Glutamatergic neuron (in vitro differentiated cells): Measurements from ENCODE around the gene BCOR. TPM values are rescaled to one million over a fixed set of nuclear protein-coding genes. Genes with fewer than 3 reads are reported as not detected.

Source experiments
- DNase-seq: peaks from one replicate; pipeline ENCODE4 v3.0.0; 2022
- H3K27ac Mint-ChIP-seq: one replicate; pipeline ENCODE4 v1.8.0; 2020; ENCODE audit warnings: mild to moderate bottlenecking, mixed read lengths, inconsistent platforms; ENCODE audit not compliant: unreplicated experiment
- H3K27me3 Mint-ChIP-seq: one replicate; pipeline ENCODE4 v1.8.0; 2020; ENCODE audit warnings: mild to moderate bottlenecking, moderate library complexity, mixed read lengths, inconsistent platforms; ENCODE audit not compliant: unreplicated experiment
- H3K36me3 Mint-ChIP-seq: one replicate; pipeline ENCODE4 v1.8.0; 2020; ENCODE audit warnings: mild to moderate bottlenecking, mixed read lengths, inconsistent platforms; ENCODE audit not compliant: unreplicated experiment
- H3K4me1 Mint-ChIP-seq: one replicate; pipeline ENCODE4 v1.8.0; 2020; ENCODE audit warnings: mild to moderate bottlenecking, low read depth, mixed read lengths, inconsistent platforms; ENCODE audit not compliant: unreplicated experiment
- H3K4me3 Mint-ChIP-seq: one replicate; pipeline ENCODE4 v1.8.0; 2020; ENCODE audit warnings: mild to moderate bottlenecking, mixed read lengths, inconsistent platforms; ENCODE audit not compliant: unreplicated experiment
- H3K9me3 Mint-ChIP-seq: one replicate; pipeline ENCODE4 v1.8.0; 2020; ENCODE audit warnings: mild to moderate bottlenecking, moderate library complexity, mixed read lengths, inconsistent platforms; ENCODE audit not compliant: unreplicated experiment
- total RNA-seq: library from RNA; stranded (reverse); fragmentation: NEBNext Ultra II Directional; extraction: Animal tissue kit (Norgen Biotek cat#: 25700); gene quantifications from one replicate; pipeline ENCODE4 v1.2.1, GENCODE V29; 2021; ENCODE audit not compliant: unreplicated experiment
- TF ChIP-seq, protein P1 (sequence below): fragments of 200-600 bp; sonication (generic); IDR thresholded peaks from one replicate; pipeline ENCODE4 v1.5.0; 2021; ENCODE audit not compliant: partially characterized antibody, unreplicated experiment

The BCOR gene
- total RNA-seq, 1 donor from 2014 or later, result 59.0 TPM

GRCh38 chrX:40030205-40030604 lies 67.6 kb downstream of the BCOR start:
- Mint-ChIP-seq H3K27me3 (peaks cover 2% of the 10 kb centered on the region), H3K4me3 (no peak overlapping the region), H3K27ac (no peak overlapping the region), H3K36me3 (no peaks in the 10 kb centered on the region), H3K9me3 (no peaks in the 10 kb centered on the region), H3K4me1 (no peaks in the 10 kb centered on the region)
- TF ChIP-seq, protein P1, sequence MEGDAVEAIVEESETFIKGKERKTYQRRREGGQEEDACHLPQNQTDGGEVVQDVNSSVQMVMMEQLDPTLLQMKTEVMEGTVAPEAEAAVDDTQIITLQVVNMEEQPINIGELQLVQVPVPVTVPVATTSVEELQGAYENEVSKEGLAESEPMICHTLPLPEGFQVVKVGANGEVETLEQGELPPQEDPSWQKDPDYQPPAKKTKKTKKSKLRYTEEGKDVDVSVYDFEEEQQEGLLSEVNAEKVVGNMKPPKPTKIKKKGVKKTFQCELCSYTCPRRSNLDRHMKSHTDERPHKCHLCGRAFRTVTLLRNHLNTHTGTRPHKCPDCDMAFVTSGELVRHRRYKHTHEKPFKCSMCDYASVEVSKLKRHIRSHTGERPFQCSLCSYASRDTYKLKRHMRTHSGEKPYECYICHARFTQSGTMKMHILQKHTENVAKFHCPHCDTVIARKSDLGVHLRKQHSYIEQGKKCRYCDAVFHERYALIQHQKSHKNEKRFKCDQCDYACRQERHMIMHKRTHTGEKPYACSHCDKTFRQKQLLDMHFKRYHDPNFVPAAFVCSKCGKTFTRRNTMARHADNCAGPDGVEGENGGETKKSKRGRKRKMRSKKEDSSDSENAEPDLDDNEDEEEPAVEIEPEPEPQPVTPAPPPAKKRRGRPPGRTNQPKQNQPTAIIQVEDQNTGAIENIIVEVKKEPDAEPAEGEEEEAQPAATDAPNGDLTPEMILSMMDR, result no peak
- DNase-seq, result no peak

DNA sequence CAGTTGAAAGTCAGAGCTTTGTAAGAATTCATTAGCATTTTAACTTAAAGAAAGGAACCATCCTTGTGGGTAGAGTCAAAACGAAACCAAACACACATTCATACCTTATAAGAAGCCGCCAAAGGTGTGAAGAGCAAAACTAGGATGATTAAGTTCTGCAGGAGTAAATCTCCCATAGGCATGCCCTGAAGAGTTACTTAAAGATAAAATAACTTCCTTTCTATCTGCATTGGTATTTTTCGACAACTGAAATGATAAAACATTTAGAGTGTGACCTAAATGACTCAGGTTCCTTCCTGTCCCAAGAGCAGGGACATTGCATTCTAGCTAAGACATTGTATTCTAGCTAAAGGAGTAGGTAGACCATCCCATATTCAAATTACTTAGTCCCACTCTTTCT lies 75.3 kb downstream of the BCOR start:
- peaks cover 1% of the 10 kb centered on the region for H3K27me3 Mint-ChIP-seq
- no peak overlapping the region for H3K27ac Mint-ChIP-seq
- peaks cover 2% of the 10 kb centered on the region for H3K9me3 Mint-ChIP-seq
- H3K4me1 Mint-ChIP-seq, result no peaks in the 10 kb centered on the region
- TF ChIP-seq, protein P1, result no peak
- no peak for DNase-seq
- H3K4me3 Mint-ChIP-seq, result no peak overlapping the region
- no peaks in the 10 kb centered on the region for H3K36me3 Mint-ChIP-seq

DNA sequence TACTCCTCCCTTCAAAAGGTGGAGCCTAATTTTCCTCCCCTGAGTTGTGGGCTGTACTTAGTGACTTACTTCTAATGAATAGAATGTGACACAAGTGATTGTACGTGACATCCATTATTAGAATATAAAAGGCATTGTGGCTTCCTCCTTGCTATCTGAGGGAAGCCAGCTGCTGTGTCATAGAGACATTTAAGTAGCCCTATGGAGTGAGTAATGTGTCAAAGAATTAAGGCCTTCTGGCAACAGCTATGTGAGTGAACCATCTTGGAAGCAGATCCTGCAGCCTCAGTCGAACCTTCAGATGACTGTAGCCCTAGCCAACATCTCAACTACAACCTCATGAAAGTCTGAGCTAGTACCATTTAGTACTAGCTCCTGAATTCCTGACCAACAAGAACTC lies 76.1 kb downstream of the BCOR start:
- no peak overlapping the region for H3K27ac Mint-ChIP-seq
- H3K36me3 Mint-ChIP-seq, result no peaks in the 10 kb centered on the region
- no peak for DNase-seq
- H3K27me3 Mint-ChIP-seq, result peaks cover 1% of the 10 kb centered on the region
- no peak overlapping the region for H3K4me3 Mint-ChIP-seq
- peaks cover 2% of the 10 kb centered on the region for H3K9me3 Mint-ChIP-seq
- TF ChIP-seq, protein P1, result no peak
- H3K4me1 Mint-ChIP-seq, result no peaks in the 10 kb centered on the region

- Mint-ChIP-seq H3K4me1 (no peaks in the 10 kb centered on the region), H3K9me3 (peaks cover 4% of the 10 kb centered on the region), H3K27ac (no peak overlapping the region), H3K27me3 (peaks cover 1% of the 10 kb centered on the region), H3K36me3 (no peaks in the 10 kb centered on the region), H3K4me3 (no peak overlapping the region)
- TF ChIP-seq, protein P1, result no peak
- DNase-seq, result no peak
Measured at GRCh38 chrX:40019541-40019940, 78.2 kb downstream of the BCOR start.

DNA sequence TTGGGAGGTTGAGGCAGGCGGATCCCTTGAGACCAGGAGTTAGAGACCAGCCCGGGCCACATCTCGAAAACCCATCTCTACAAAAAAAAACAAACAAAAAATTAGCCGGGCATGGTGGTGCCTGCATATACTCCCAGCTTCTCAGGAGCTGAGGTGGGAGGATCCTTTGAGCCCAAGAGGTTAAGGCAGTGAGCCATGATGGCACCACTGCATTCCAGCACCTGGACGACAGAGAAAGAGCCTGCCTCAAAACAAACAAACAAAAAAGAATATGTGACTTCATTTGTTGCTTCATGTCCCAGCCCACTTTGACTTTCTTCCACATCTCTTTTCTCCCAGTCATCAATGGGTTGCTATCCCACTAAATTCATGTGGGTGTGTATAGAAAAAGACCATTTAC lies 79.7 kb downstream of the BCOR start:
- TF ChIP-seq, protein P1, result no peak
- H3K27me3 Mint-ChIP-seq, result peaks cover 1% of the 10 kb centered on the region
- H3K9me3 Mint-ChIP-seq, result peaks cover 4% of the 10 kb centered on the region
- no peak for DNase-seq
- no peaks in the 10 kb centered on the region for H3K4me1 Mint-ChIP-seq
- H3K27ac Mint-ChIP-seq, result no peak overlapping the region
- H3K36me3 Mint-ChIP-seq, result no peaks in the 10 kb centered on the region
- H3K4me3 Mint-ChIP-seq, result no peak overlapping the region
